GM23338 (cell line): Measurements from ENCODE around the gene TYSND1. TPM values are rescaled to one million over a fixed set of nuclear protein-coding genes. Genes with fewer than 3 reads are reported as not detected.
A peak's percentile ranks its signal among the peaks of the same experiment; 100 is the strongest.

Experiments used
- ATAC-seq: fragments of 200-7000 bp; cut with Tn5 transposase; 3 replicates; pipeline ENCODE4 v1.9.1; 2020
- DNase-seq: peaks from one replicate; pipeline ENCODE4 v3.0.0-alpha.2; 2015; ENCODE audit warnings: low spot score
- H2AFZ ChIP-seq: fragments of 200-600 bp; sonication (generic); 2 replicates; pipeline ENCODE4 v1.8.0; 2016; ENCODE audit warnings: antibody characterized with exemption, mild to moderate bottlenecking, moderate library complexity
- H3F3A ChIP-seq: fragments of 200-600 bp; sonication (generic); replicated peaks from 2 replicates; pipeline ENCODE4 v1.8.0; 2017; ENCODE audit warnings: antibody characterized with exemption, mixed run types, low read depth
- H3K27ac ChIP-seq: fragments of 200-600 bp; sonication (generic); 2 replicates; pipeline ENCODE4 v1.6.1; 2016; ENCODE audit warnings: low read depth
- H3K27me3 ChIP-seq: fragments of 200-600 bp; sonication (generic); 2 replicates; pipeline ENCODE4 v1.8.0; 2016; ENCODE audit warnings: mild to moderate bottlenecking, mixed run types, moderate library complexity; ENCODE audit not compliant: insufficient read depth
- H3K36me3 ChIP-seq: fragments of 200-600 bp; sonication (generic); 2 replicates; pipeline ENCODE4 v1.8.0; 2016; ENCODE audit warnings: mild to moderate bottlenecking; ENCODE audit not compliant: insufficient read depth
- H3K4me1 ChIP-seq: fragments of 200-600 bp; sonication (generic); 2 replicates; pipeline ENCODE4 v1.8.0; 2016; ENCODE audit warnings: mild to moderate bottlenecking, moderate library complexity; ENCODE audit not compliant: insufficient read depth
- H3K4me2 ChIP-seq: fragments of 200-600 bp; sonication (generic); 2 replicates; pipeline ENCODE4 v1.7.1; 2017; ENCODE audit warnings: mixed run types
- H3K4me3 ChIP-seq: fragments of 200-600 bp; sonication (generic); 2 replicates; pipeline ENCODE4 v1.6.1; 2016; ENCODE audit warnings: mixed run types
- H3K79me2 ChIP-seq: fragments of 200-600 bp; sonication (generic); replicated peaks from 2 replicates; pipeline ENCODE4 v1.8.0; 2017; ENCODE audit warnings: mild to moderate bottlenecking; ENCODE audit not compliant: insufficient read depth
- H3K9me2 ChIP-seq: fragments of 200-600 bp; sonication (generic); 2 replicates; pipeline ENCODE4 v1.8.0; 2017; ENCODE audit not compliant: insufficient read depth
- H4K20me1 ChIP-seq: fragments of 200-600 bp; sonication (generic); replicated peaks from 2 replicates; pipeline ENCODE4 v1.8.0; 2017; ENCODE audit warnings: mild to moderate bottlenecking; ENCODE audit not compliant: insufficient read depth
- H3K27ac Mint-ChIP-seq: 2 replicates; pipeline ENCODE4 v1.8.0; 2020; ENCODE audit warnings: inconsistent platforms, mild to moderate bottlenecking, moderate library complexity, mixed read lengths
- H3K27me3 Mint-ChIP-seq: 3 replicates; pipeline ENCODE4 v1.8.0; 2022; ENCODE audit warnings: low read depth, mild to moderate bottlenecking, moderate library complexity, mixed read lengths, inconsistent platforms; ENCODE audit not compliant: insufficient read depth, poor library complexity
- H3K36me3 Mint-ChIP-seq: 3 replicates; pipeline ENCODE4 v1.8.0; 2021; ENCODE audit warnings: low read depth, mild to moderate bottlenecking, inconsistent platforms, moderate library complexity, mixed read lengths
- H3K4me1 Mint-ChIP-seq: 3 replicates; pipeline ENCODE4 v1.8.0; 2020; ENCODE audit warnings: mild to moderate bottlenecking, inconsistent platforms, mixed read lengths
- H3K4me3 Mint-ChIP-seq: 3 replicates; pipeline ENCODE4 v1.8.0; 2021; ENCODE audit warnings: moderate library complexity, mild to moderate bottlenecking, inconsistent platforms, mixed read lengths
- H3K9me3 Mint-ChIP-seq: 3 replicates; pipeline ENCODE4 v1.8.0; 2020; ENCODE audit warnings: moderate library complexity, mild to moderate bottlenecking, inconsistent platforms, mixed read lengths
- CTCF ChIP-seq, 2 experiments: fragments of 200-600 bp in 1 of 2; sonication (generic) in 1 of 2; conservative IDR thresholded peaks; 2 replicates each; pipeline versions ENCODE4 v1.5.1 to v1.6.1; 2016 to 2017; ENCODE audit warnings: antibody characterized with exemption in 2 of 2, low read depth in 2 of 2, mild to moderate bottlenecking in 2 of 2, moderate library complexity in 1 of 2
- ZNF462 ChIP-seq: fragments of 250-450 bp; sonication (Bioruptor Pico); IDR thresholded peaks from 2 replicates; pipeline ENCODE4 v1.5.0; 2020; ENCODE audit warnings: mild to moderate bottlenecking, moderate library complexity
- polyA plus RNA-seq: library from polyadenylated mRNA; unstranded; fragments of >200 nt; fragmentation: Nextera tagmentation; extraction: Ambion mirVana; gene quantifications from 2 replicates; pipeline ENCODE4 v1.2.1, GENCODE V29; 2016
- total RNA-seq: library from RNA; depleted of rRNA; stranded (reverse); fragments of >200 nt; shearing (Covaris generic); gene quantifications from 2 replicates; pipeline ENCODE4 v1.2.3, GENCODE V29; 2014

TYSND1 gene
- total and polyA plus RNA-seq, 2 experiments from 2014 or later, result 5.2 to 19.5 TPM

GRCh38 chr10:70096705-70097420 lies 49.6 kb downstream of the TYSND1 start:
- Mint-ChIP-seq H3K36me3 (peaks cover 30% of the 10 kb centered on the region), H3K4me3 (no peak overlapping the region), H3K4me1 (no peaks in the 10 kb centered on the region), H3K27me3 (peaks cover 6% of the 10 kb centered on the region), H3K9me3 (no peaks in the 10 kb centered on the region), H3K27ac (no peak overlapping the region)
- no peaks in the 10 kb centered on the region for H3K27me3 ChIP-seq
- no peaks in the 10 kb centered on the region for H3K36me3 ChIP-seq
- TF ChIP-seq CTCF (conservative IDR thresholded peaks at IDR 0.05; ENCODE audit: low read depth in 2 of 2) (peak in 1 of 2 experiments; percentile 36; a peak in 2 of 4 replicates), ZNF462 (CRISPR knock-in tag) (no peak)
- no peak overlapping the region for H2AFZ ChIP-seq
- H3K9me2 ChIP-seq, result no peaks in the 10 kb centered on the region
- DNase-seq (no peak), ATAC-seq (peak; percentile 57)
- H3K4me1 ChIP-seq, result no peaks in the 10 kb centered on the region
- H3K27ac ChIP-seq, result no peak overlapping the region
- no peaks in the 10 kb centered on the region for H3F3A ChIP-seq
- no peaks in the 10 kb centered on the region for H4K20me1 ChIP-seq
- no peaks in the 10 kb centered on the region for H3K79me2 ChIP-seq
- no peak overlapping the region for H3K4me2 ChIP-seq
- no peak overlapping the region for H3K4me3 ChIP-seq
